Progenitor cell of endocrine pancreas (in vitro differentiated cells): ENCODE measurements around the gene GPR176. TPM values are rescaled to one million over a fixed set of nuclear protein-coding genes. Genes with fewer than 3 reads are reported as not detected.
A peak's percentile ranks its signal among the peaks of the same experiment; 100 is the strongest.

Source experiments
- DNase-seq: peaks from one replicate; pipeline ENCODE4 v3.0.0; 2021; ENCODE audit warnings: low spot score; ENCODE audit not compliant: unreplicated experiment
- H3K27ac Mint-ChIP-seq: 2 replicates; pipeline ENCODE4 v1.8.0; 2021; ENCODE audit warnings: mild to moderate bottlenecking, moderate library complexity, mixed read lengths
- H3K27me3 Mint-ChIP-seq: 2 replicates; pipeline ENCODE4 v1.8.0; 2021; ENCODE audit warnings: mixed read lengths
- H3K36me3 Mint-ChIP-seq: 2 replicates; pipeline ENCODE4 v1.8.0; 2022; ENCODE audit warnings: mixed read lengths; ENCODE audit not compliant: insufficient read depth
- H3K4me1 Mint-ChIP-seq: 2 replicates; pipeline ENCODE4 v1.8.0; 2021; ENCODE audit warnings: low read depth, mixed read lengths
- H3K4me3 Mint-ChIP-seq: 2 replicates; pipeline ENCODE4 v1.8.0; 2021; ENCODE audit warnings: low read depth, mild to moderate bottlenecking, moderate library complexity, mixed read lengths
- H3K9me3 Mint-ChIP-seq: 2 replicates; pipeline ENCODE4 v1.8.0; 2021; ENCODE audit warnings: low read depth, mixed read lengths
- CTCF ChIP-seq: fragments of 200-600 bp; sonication (generic); IDR thresholded peaks from one replicate; pipeline ENCODE4 v1.5.0; 2021; ENCODE audit warnings: antibody characterized with exemption, mild to moderate bottlenecking; ENCODE audit not compliant: unreplicated experiment
- total RNA-seq: library from RNA; stranded (reverse); gene quantifications from 2 replicates; pipeline ENCODE4 v1.2.1, GENCODE V29; 2021

Gene GPR176
- total RNA-seq, 1 donor from 2014 or later = 1.0 TPM

DNA sequence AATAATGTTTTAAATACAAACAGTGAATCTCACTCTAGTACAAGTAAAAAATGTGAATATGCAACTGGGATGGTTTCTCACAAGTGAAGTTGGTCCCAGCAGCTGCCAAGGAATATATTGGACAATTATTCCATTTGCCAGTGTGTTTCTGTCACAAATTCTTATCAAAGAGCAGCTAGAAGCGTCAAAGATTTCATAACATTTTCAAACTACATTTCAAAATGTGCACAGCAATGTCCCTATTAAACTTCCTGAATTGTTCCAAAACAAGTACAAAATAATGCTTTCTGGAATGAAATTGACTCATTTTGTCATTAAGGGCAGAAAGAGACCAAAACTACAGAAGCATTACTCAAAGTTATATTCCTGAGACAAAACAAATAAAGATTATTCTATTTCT lies 38.3 kb downstream of the GPR176 start:
- no peak for TF ChIP-seq CTCF
- no peaks in the 10 kb centered on the region for H3K36me3 Mint-ChIP-seq
- no peaks in the 10 kb centered on the region for H3K27me3 Mint-ChIP-seq
- no peak for DNase-seq
- peaks cover 7% of the 10 kb centered on the region for H3K4me1 Mint-ChIP-seq
- H3K27ac Mint-ChIP-seq = no peak overlapping the region
- H3K4me3 Mint-ChIP-seq = no peak overlapping the region
- no peaks in the 10 kb centered on the region for H3K9me3 Mint-ChIP-seq

DNA sequence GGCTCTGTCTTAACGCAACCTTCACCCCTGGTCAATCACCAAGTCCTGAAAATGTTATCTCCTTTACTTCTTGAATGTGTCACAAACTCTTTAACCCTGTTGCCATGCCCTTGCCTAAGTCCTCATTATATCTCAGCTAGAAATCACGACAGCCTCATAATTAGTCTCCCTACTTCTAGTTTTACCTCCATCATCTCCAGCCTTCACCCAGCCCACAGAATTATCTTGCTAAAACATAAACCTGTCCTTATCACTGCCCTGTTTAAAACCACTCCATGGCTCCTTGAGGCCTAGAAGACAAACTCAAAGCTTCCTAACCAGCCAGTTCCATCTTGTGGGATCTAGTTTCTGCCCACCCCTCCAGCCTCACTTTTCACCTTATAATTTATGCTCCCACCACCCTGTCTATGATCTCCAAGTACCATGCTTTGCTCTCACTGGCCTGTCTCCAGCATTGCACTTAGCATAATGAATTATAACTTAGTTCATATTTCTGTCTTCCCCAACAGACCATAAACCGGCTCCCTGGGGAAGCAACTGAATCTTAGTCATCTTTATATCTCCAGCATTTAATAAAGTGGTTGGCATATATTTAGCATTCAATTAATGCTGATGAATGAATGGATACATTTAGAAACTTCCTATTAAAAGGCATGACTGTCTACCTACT lies 39.2 kb downstream of the GPR176 start:
- H3K36me3 Mint-ChIP-seq = no peaks in the 10 kb centered on the region

DNA sequence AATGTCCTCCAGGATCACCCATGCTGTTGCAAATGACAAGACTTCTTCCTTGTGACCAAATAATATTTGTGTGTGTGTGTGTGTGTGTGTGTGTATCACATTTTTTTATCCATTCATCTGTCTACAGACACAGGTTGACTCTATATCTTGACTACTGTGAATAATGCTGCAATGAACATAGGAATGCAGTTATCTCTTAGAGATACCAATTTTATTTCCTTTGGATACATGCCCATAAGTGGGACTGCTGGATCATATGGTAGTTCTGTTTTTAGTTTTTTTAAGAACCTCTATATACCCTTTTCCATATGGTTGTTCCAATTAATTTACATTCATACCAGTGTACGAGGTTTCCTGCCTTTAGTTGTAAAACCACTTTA lies 41.7 kb downstream of the GPR176 start:
- Mint-ChIP-seq H3K27me3 (no peaks in the 10 kb centered on the region), H3K4me1 (no peaks in the 10 kb centered on the region), H3K9me3 (no peaks in the 10 kb centered on the region), H3K36me3 (no peaks in the 10 kb centered on the region), H3K27ac (no peak overlapping the region), H3K4me3 (no peak overlapping the region)
- DNase-seq = no peak
- no peak for TF ChIP-seq CTCF

More for the DNA sequence above, 39.2 kb downstream of the GPR176 start:
- peaks cover 7% of the 10 kb centered on the region for H3K4me1 Mint-ChIP-seq
- no peak for TF ChIP-seq CTCF
- H3K27me3 Mint-ChIP-seq = no peaks in the 10 kb centered on the region
- H3K9me3 Mint-ChIP-seq = no peaks in the 10 kb centered on the region
- no peak for DNase-seq
- H3K27ac Mint-ChIP-seq = no peak overlapping the region
- H3K4me3 Mint-ChIP-seq = no peak overlapping the region

GRCh38 chr15:39874890-39875549 lies 45.0 kb downstream of the GPR176 start:
- Mint-ChIP-seq H3K36me3 (no peaks in the 10 kb centered on the region), H3K4me1 (peaks cover 5% of the 10 kb centered on the region), H3K27me3 (peaks cover 2% of the 10 kb centered on the region), H3K4me3 (no peak overlapping the region), H3K9me3 (no peaks in the 10 kb centered on the region), H3K27ac (no peak overlapping the region)
- TF ChIP-seq CTCF = peak; percentile 55
- DNase-seq = no peak

- peaks cover 2% of the 10 kb centered on the region for H3K27me3 Mint-ChIP-seq
- H3K4me1 Mint-ChIP-seq = peaks cover 11% of the 10 kb centered on the region
- DNase-seq = no peak
These were observed 46.1 kb downstream of the GPR176 start for GRCh38 chr15:39873978-39874377.

More at GRCh38 chr15:39873978-39874377, 46.1 kb downstream of the GPR176 start:
- H3K27ac Mint-ChIP-seq = no peak overlapping the region
- H3K4me3 Mint-ChIP-seq = no peak overlapping the region
- no peaks in the 10 kb centered on the region for H3K36me3 Mint-ChIP-seq
- no peak for TF ChIP-seq CTCF
- H3K9me3 Mint-ChIP-seq = no peaks in the 10 kb centered on the region
